ENCODE measurements around the gene IL27RA. TPM values are rescaled to one million over a fixed set of nuclear protein-coding genes. Genes with fewer than 3 reads are reported as not detected.

Gene IL27RA
- total RNA-seq, 1 experiment from 2014 or later = 10.2 TPM

GRCh38 chr19:13990085-13990484, 41.5 kb upstream of the IL27RA start:
- TF ChIP-seq SIN3A (IDR thresholded peaks at IDR 0.05; ENCODE audit: borderline replicate concordance, insufficient read depth, low read depth, low read length) = no peak
- BruUV-seq (replicated peaks) = no TSS peak
- no peak overlapping the region for H3K27ac ChIP-seq (ENCODE audit: low read length)
- no peaks in the 10 kb centered on the region for H3K27me3 ChIP-seq (ENCODE audit: control insufficient read depth, insufficient read depth, low read length)
- intact Hi-C loops (cut with micrococcal nuclease; ENCODE audit: unreplicated experiment) (no loop called here), in situ Hi-C loops (cut with HindIII; ENCODE audit: low pct_unique_long_range_greater_than_20kb, low sequenced_read_pairs) (no loop called here)
- H3K4me3 ChIP-seq (ENCODE audit: low read depth in 2 of 2, low read length in 2 of 2) = no peak overlapping the region
- DNase-seq (ENCODE audit: low read depth, low spot score) (no peak), ATAC-seq (no peak)
- CTCF ChIA-PET = interaction anchor here (0.8 kb wide), 1 partner anchor 63 kb away, joined by 3 read pairs; no protein-coding TSS in a partner anchor
- peaks cover 8% of the 10 kb centered on the region for H3K4me1 ChIP-seq (ENCODE audit: control insufficient read depth, insufficient read depth, low read length)
- no peaks in the 10 kb centered on the region for H3K9me3 ChIP-seq (ENCODE audit: control insufficient read depth, insufficient read depth, low read depth, low read length)
- no peaks in the 10 kb centered on the region for H3K36me3 ChIP-seq (ENCODE audit: control insufficient read depth, insufficient read depth, low read length)
- POLR2A ChIA-PET = interaction anchor here (0.7 kb wide), 1 partner anchor 83 kb away, joined by 4 read pairs; no protein-coding TSS in a partner anchor

- Histone ChIP-seq H3K27ac (ENCODE audit: low read length) (no peak overlapping the region), H3K36me3 (ENCODE audit: control insufficient read depth, insufficient read depth, low read length) (no peaks in the 10 kb centered on the region), H3K4me1 (ENCODE audit: control insufficient read depth, insufficient read depth, low read length) (peaks cover 4% of the 10 kb centered on the region), H3K27me3 (ENCODE audit: control insufficient read depth, insufficient read depth, low read length) (no peaks in the 10 kb centered on the region), H3K4me3 (ENCODE audit: low read depth in 2 of 2, low read length in 2 of 2) (no peak overlapping the region), H3K9me3 (ENCODE audit: control insufficient read depth, insufficient read depth, low read depth, low read length) (no peaks in the 10 kb centered on the region)
- TF ChIP-seq TCF7L2 (IDR thresholded peaks at IDR 0.05; ENCODE audit: low read depth, low read length) (no peak), REST (IDR thresholded peaks at IDR 0.05; ENCODE audit: insufficient read depth in 1 of 2, low read depth in 2 of 2, low read length in 1 of 2) (no peak), POLR2AphosphoS5 (IDR thresholded peaks at IDR 0.05; ENCODE audit: low read depth, low read length) (no peak), SIN3A (IDR thresholded peaks at IDR 0.05; ENCODE audit: borderline replicate concordance, insufficient read depth, low read depth, low read length) (no peak), CTCF (IDR thresholded peaks at IDR 0.05) (no peak)
- in situ Hi-C loops (cut with HindIII; ENCODE audit: low pct_unique_long_range_greater_than_20kb, low sequenced_read_pairs) = no loop called here
- CTCF ChIA-PET = no interaction called here
- no TSS peak for BruUV-seq (replicated peaks)
- intact Hi-C loops (cut with micrococcal nuclease; ENCODE audit: unreplicated experiment) = no loop called here
- POLR2A ChIA-PET = no interaction called here
- no peak for ATAC-seq
- DNase-seq (ENCODE audit: low read depth, low spot score) = no peak
Measured at GRCh38 chr19:13992025-13992424, 39.5 kb upstream of the IL27RA start.

- BruUV-seq (replicated peaks) = no TSS peak
- DNase-seq (ENCODE audit: low read depth, low spot score) (no peak), ATAC-seq (no peak)
- H3K9me3 ChIP-seq (ENCODE audit: control insufficient read depth, insufficient read depth, low read depth, low read length) = no peaks in the 10 kb centered on the region
- intact Hi-C loops (cut with micrococcal nuclease; ENCODE audit: unreplicated experiment) = no loop called here
- no peaks in the 10 kb centered on the region for H3K27me3 ChIP-seq (ENCODE audit: control insufficient read depth, insufficient read depth, low read length)
- H3K4me3 ChIP-seq (ENCODE audit: low read depth in 2 of 2, low read length in 2 of 2) = no peak overlapping the region
- POLR2A ChIA-PET = interaction anchor here (0.7 kb wide), 1 partner anchor 108 kb away, joined by 9 read pairs; no protein-coding TSS in a partner anchor
- no peaks in the 10 kb centered on the region for H3K36me3 ChIP-seq (ENCODE audit: control insufficient read depth, insufficient read depth, low read length)
- H3K27ac ChIP-seq (ENCODE audit: low read length) = no peak overlapping the region
- in situ Hi-C loops (cut with HindIII; ENCODE audit: low pct_unique_long_range_greater_than_20kb, low sequenced_read_pairs) = no loop called here
- CTCF ChIA-PET = no interaction called here
- TF ChIP-seq SIN3A (IDR thresholded peaks at IDR 0.05; ENCODE audit: borderline replicate concordance, insufficient read depth, low read depth, low read length) (no peak), TCF7L2 (IDR thresholded peaks at IDR 0.05; ENCODE audit: low read depth, low read length) (no peak), CTCF (IDR thresholded peaks at IDR 0.05) (no peak), REST (IDR thresholded peaks at IDR 0.05; ENCODE audit: insufficient read depth in 1 of 2, low read depth in 2 of 2, low read length in 1 of 2) (no peak), POLR2AphosphoS5 (IDR thresholded peaks at IDR 0.05; ENCODE audit: low read depth, low read length) (no peak)
- H3K4me1 ChIP-seq (ENCODE audit: control insufficient read depth, insufficient read depth, low read length) = no peaks in the 10 kb centered on the region
Measured at GRCh38 chr19:13993590-13994300, 37.8 kb upstream of the IL27RA start.

Measured in Panc1 (cell line).